ENCODE data around the gene FAM13C.

DNA sequence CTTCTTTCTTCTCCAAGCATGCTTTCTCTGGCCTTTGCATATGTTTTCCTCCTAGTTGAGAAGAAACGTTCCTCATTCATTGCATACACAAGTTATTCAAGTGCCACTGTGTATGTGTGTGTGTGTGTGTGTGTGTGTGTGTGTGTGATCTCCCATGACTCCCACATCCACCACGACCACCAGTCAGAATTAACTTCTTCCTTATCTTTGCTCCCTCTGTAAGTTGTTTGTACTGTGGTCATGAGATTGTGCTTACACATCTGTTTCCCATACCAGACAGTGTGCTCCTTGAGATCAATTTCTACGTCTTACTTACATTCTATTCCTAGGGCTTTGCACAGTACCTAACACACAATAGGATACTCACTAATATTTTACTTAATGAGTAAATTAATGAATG is 22.4 kb upstream of the FAM13C start:
- TF ChIP-seq, protein P1, sequence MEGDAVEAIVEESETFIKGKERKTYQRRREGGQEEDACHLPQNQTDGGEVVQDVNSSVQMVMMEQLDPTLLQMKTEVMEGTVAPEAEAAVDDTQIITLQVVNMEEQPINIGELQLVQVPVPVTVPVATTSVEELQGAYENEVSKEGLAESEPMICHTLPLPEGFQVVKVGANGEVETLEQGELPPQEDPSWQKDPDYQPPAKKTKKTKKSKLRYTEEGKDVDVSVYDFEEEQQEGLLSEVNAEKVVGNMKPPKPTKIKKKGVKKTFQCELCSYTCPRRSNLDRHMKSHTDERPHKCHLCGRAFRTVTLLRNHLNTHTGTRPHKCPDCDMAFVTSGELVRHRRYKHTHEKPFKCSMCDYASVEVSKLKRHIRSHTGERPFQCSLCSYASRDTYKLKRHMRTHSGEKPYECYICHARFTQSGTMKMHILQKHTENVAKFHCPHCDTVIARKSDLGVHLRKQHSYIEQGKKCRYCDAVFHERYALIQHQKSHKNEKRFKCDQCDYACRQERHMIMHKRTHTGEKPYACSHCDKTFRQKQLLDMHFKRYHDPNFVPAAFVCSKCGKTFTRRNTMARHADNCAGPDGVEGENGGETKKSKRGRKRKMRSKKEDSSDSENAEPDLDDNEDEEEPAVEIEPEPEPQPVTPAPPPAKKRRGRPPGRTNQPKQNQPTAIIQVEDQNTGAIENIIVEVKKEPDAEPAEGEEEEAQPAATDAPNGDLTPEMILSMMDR (IDR thresholded peaks at IDR 0.05) = no peak
- TF ChIP-seq POLR2A (IDR thresholded peaks at IDR 0.05) = no peak
